ENCODE measurements around the gene GRID2.
"Not testable (repeated sequence)": the region's sequence is repeated elsewhere in the genome, so short reads cannot be mapped to it uniquely, and the experiment has no call there.

The GRID2 gene

GRCh38 chr4:92444143-92444843 is 140.5 kb downstream of the GRID2 start:
- not testable (repeated sequence) for DNase-seq

DNA sequence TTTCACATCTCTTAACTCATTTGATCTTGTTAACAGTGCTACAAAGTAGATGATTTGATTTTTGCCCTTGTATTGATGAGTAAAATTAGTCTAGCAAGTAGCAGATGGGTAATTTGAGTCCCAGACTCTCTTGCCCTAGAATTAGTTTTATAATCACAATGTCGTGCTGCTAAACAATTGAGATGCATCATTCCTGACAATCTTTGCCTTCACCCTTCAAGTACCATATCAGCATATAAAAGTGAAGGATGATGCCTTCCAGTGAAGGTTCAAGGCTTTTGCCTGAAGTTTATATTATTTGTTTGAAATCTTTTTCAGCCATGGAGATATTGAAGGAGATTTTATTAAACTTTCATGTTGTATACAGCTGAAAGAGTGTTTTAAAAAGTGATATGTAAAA is 141.4 kb downstream of the GRID2 start:
- DNase-seq, result no peak

DNA sequence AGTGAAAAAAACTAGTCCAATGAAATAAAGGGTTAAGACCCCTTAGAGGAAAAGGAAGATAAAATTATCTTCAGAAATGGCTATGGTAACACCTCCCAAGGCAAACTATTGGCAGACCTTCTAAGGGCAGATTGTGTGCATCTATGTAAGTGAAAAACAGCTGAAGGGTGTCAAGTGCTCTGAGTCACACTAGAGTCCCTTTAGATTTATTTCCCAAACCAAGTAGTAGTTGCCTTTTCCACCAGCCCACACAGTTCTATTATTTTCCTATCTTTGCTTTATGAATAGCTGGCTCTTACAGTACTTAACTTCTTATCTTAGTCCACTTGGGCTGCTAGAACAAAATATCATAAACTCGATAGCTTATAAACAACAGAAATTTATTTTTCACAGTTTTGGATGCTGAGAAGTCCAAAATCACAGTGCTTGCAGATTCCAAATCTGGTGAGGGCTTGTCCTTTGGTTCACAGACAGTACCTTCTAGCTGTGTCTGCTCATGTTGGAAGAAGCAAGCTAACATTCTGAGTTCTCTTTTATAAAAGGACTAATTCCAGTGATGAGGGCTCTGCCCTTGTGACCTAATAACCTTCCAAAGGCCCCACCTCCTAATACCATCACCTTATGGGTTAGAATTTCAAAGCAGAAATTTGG is 143.6 kb downstream of the GRID2 start:
- DNase-seq, result no peak

DNA sequence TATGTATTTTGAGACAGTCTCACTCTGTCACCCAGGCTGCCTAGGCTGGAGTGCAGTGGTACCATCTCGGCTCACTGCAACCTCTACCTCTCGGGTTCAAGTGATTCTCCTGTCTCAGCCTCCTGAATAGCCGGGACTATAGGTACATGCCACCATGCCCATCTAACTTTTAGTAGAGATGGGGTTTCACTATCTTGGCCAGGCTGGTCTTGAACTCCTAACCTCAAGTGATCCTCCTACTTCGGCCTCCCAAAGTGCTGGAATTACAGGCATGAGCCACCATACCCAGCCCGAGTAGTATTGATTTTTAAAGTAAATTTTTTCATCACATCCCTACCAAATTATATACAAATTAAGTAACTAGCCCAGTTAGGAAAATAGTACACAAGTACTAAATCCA is 144.4 kb downstream of the GRID2 start:
- not testable (repeated sequence) for DNase-seq

GRCh38 chr4:92450694-92451093 is 146.9 kb downstream of the GRID2 start:
- DNase-seq, result no peak

- no peak for DNase-seq
These were observed 148.0 kb downstream of the GRID2 start for GRCh38 chr4:92451782-92452181.

GRCh38 chr4:92452383-92452782 is 148.6 kb downstream of the GRID2 start:
- not testable (repeated sequence) for DNase-seq

- DNase-seq, result no peak
These were observed 151.6 kb downstream of the GRID2 start for GRCh38 chr4:92455329-92455839.

DNA sequence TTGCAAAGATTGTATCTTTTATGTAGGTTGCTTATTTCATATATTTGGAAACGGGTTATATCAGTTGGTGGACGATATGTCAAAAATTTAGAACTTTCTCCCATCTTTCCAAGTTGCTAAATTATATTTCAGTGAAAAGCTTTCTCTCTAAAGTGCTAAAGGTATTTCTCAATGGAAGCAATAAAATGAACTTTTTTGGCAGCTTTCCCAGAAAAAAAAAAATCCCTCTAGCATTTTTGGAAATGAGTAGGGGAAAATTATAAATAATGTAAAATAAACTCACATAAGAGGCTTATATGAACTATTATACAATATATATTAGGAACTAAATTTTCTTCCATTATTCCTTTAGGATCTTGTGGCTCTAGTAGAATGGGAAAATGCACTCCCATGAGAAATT is 152.2 kb downstream of the GRID2 start:
- no peak for DNase-seq

DNA sequence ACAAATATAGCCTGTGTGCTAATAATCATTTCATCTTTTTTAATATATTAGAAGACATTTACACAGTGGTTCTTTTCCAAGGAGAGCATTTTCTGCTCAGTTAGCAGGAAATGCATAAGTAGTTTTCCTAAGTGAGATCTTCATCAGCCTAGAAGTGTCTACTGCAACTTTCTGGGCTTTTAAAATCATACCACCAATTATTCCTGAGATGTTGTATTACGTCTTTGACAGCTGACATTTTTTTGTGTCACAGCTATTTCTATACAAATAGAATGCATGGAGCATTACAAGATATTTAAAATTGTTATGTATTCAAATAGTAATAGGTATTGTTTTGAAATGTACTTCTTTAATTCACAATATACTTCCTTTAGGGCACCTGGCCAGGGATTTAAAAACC is 158.0 kb downstream of the GRID2 start:
- no peak for DNase-seq

DNA sequence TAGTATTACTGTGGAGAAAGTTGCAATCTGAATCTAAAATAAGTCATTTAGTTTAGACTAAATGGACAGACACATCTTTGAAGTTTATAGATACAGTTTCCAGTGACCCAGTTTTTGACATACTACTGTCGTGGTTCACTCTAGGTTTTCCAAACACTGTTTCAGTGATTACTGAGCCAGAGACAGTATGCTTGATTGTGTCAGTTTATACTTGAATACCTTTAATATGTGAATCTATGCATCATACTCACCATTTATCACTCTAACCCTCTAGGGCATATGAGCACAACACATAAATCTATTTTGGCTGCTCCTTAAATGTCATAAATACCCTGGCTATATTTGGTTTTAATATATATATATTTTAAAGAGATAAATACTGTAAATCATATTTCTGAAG is 173.5 kb downstream of the GRID2 start:
- DNase-seq, result no peak

DNA sequence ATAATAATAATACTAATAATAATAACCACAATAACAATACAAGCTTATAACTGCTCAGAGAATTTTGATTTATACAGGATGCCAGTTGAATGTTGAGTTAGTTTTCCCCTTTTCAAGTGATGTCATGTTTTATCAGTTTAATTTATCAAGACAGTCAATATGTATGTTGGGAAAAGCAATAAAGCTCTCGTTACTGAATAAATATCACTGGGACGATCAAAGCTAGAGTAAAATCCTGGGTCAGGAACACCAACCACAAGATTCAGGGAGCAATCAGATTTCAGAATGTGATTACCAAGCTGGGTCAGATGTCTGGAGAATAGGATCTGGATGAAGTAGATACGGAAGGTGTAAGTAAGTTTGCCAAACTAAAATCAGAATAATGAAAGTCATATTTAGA is 179.6 kb downstream of the GRID2 start:
- DNase-seq, result no peak

GRCh38 chr4:92488496-92488895 is 184.7 kb downstream of the GRID2 start:
- no peak for DNase-seq

- DNase-seq, result no peak
These were observed 193.4 kb downstream of the GRID2 start for GRCh38 chr4:92497141-92497540.

GRCh38 chr4:92501456-92501855 is 197.7 kb downstream of the GRID2 start:
- no peak for DNase-seq

- no peak for DNase-seq
These were observed 203.2 kb downstream of the GRID2 start for GRCh38 chr4:92506933-92507332.

DNA sequence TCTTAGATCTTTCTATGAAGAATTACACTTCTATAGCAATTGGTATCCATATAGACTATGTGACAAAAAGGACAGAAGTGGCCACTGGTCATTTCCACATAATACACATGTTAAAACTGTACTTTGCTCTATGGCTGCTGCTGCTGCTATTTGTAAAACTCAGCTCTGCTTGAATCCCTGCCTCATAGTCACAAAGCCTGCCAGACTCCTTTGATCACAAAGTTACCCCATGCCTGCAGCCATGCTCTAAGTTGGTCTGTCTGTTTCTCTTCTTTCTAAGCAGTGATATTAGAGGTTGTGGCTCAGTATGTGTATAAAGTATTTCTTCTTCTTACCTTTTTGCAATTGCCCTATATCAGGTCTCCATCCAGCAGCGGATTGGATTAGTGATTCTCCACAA is 210.9 kb downstream of the GRID2 start:
- DNase-seq, result no peak

- DNase-seq, result no peak
These were observed 212.7 kb downstream of the GRID2 start for GRCh38 chr4:92516450-92516849.

DNA sequence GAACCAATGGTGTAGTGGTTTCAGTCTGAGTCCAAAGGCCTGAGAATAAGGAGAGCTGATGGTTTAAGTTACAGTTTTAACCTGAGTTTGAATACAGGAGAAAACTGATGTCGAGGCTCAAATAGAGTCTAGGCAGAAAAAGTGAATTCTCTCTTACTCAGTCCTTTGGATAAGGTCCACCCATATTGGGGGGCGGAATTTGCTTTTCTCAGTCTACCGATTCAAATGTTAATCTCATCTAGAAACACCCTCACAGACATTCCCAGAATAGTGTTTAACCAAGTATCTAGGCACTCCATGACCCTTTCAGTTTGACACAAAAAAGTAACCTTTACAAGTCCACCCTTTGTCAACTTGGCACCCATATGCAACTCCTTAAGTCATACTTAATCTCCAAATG is 216.0 kb downstream of the GRID2 start:
- no peak for DNase-seq

DNA sequence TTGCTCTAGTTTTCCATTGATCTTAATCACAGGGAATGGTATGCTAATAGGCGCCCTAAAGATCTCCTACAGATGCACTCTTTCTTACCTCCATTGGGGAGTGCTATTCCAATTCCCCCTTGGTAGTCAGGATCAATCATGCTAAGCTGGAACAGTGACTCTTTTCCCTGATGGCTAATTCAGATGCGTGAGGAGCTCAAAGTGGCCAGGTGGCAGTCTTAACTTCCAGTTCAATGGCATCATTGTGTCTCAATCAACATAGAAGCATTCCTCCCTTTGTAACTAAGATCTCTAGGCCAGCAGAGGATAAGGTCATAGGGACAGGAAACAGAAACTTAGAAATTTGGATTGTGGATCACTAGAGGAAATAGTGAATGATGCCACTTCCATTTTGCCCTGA is 216.8 kb downstream of the GRID2 start:
- no peak for DNase-seq

GRCh38 chr4:92521941-92522340 is 218.2 kb downstream of the GRID2 start:
- no peak for DNase-seq

GRCh38 chr4:92522356-92522755 is 218.6 kb downstream of the GRID2 start:
- no peak for DNase-seq

DNA sequence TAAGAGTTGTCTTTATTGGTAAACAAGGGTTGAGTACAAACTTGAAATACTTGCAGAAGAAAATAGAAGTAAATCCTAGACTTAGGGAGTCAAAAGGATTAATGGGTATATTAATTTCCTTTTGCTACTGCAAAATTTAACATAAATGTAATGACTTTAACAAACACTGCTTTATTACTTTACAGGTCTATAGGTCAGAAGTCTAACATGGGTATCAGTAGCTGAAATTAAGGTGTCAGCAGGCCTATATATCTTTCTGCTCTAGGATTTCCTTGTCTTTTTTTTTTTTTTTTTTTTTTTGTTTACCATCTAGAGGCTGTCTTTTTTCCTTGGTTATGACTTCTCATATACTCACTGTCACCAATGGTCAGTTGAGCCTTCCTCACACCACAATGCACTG is 220.4 kb downstream of the GRID2 start:
- no peak for DNase-seq

DNA sequence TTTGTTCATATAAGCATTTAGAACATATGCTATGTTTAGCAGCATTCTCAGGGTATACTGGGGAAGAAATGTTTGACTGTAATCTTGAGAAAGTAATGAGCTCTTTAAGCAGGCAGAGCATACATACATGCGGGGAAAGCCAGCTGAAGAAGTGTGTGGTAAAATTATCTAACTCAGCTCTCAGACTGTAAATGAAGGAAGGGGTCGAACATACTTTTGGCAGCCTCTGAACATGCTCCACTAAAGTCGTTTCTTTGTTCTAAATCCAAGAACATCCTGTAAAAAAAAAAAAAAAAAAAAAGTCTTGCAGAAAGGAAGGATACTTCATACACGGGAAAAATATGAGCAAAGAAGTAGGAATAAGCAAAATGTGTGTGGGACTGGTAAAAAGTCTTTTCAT is 224.8 kb downstream of the GRID2 start:
- no peak for DNase-seq

DNA sequence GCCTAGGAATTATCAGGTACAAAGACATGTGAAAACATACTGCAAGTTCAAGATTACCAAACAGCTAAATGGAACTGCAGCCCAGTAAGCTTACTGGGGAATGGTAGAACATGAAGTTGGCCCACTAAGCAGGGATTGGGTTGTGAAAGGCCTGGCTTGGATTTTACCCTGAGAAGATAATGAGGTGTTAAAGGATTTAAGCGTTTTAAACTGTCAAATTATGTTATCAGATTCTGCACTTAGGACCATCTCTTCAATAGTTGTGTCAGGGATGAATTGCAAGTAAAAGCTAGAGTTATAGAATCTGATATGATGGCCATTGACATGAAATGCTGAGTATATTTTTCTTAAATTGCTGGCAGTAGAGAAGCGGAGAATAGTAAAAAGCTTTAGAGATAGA is 225.7 kb downstream of the GRID2 start:
- DNase-seq, result no peak
